CD4-positive, alpha-beta T cell treated with Interleukin-1 beta for 1 hour (primary cell): ENCODE data around the gene SF3B3.
"Not testable (repeated sequence)": the region's sequence is repeated elsewhere in the genome, so short reads cannot be mapped to it uniquely, and the experiment has no call there.

Source experiments
- DNase-seq, 2 donors: peaks; one replicate each; pipeline ENCODE4 v3.0.0-alpha.2; 2020 to 2022

The SF3B3 gene

DNA sequence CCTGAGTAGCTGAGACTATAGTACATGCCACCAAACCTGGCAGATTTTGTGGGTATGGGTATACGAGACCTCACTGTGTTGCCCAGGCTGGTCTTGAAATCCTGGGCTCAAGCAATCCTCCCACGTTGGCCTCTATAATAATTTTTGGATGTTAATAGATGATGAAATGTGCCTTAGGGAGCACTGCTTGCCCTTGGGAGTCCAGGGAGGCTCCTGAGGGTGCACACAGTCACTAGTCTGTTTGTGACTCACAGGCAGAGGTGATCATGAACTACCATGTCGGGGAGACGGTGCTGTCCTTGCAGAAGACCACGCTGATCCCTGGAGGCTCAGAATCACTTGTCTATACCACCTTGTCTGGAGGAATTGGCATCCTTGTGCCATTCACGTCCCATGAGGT is 46.1 kb downstream of the SF3B3 start:
- no peak for DNase-seq

DNA sequence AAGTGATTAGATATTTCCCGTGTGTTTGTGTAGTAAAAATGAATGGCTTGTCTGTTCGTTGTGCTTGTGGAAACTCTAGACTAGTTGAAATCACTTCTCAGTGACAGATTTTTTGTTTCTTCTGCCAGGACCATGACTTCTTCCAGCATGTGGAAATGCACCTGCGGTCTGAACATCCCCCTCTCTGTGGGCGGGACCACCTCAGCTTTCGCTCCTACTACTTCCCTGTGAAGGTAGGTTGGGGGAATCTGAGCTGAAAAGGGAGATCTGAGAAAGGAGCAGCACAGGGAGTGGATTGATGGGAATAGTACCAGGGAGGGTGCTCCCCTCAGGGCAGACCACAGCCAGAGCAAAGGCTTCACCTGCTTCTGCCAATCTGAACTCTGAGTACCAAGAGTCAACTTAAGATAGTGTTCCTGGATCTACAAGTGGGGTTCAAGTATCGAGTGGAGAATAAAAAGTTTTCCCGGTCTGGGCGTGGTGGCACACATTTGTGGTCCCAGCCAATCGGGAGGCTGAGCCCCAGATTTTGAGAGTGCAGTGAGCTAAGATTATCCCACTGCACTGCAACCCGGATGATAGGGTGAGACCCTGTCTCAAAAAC is 47.5 kb downstream of the SF3B3 start:
- no peak for DNase-seq

DNA sequence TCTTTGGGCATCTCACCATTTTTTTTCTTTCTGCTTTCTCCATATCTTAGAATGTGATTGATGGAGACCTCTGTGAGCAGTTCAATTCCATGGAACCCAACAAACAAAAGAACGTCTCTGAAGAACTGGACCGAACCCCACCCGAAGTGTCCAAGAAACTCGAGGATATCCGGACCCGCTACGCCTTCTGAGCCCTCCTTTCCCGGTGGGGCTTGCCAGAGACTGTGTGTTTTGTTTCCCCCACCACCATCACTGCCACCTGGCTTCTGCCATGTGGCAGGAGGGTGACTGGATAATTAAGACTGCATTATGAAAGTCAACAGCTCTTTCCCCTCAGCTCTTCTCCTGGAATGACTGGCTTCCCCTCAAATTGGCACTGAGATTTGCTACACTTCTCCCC is 48.0 kb downstream of the SF3B3 start:
- DNase-seq: no peak

DNA sequence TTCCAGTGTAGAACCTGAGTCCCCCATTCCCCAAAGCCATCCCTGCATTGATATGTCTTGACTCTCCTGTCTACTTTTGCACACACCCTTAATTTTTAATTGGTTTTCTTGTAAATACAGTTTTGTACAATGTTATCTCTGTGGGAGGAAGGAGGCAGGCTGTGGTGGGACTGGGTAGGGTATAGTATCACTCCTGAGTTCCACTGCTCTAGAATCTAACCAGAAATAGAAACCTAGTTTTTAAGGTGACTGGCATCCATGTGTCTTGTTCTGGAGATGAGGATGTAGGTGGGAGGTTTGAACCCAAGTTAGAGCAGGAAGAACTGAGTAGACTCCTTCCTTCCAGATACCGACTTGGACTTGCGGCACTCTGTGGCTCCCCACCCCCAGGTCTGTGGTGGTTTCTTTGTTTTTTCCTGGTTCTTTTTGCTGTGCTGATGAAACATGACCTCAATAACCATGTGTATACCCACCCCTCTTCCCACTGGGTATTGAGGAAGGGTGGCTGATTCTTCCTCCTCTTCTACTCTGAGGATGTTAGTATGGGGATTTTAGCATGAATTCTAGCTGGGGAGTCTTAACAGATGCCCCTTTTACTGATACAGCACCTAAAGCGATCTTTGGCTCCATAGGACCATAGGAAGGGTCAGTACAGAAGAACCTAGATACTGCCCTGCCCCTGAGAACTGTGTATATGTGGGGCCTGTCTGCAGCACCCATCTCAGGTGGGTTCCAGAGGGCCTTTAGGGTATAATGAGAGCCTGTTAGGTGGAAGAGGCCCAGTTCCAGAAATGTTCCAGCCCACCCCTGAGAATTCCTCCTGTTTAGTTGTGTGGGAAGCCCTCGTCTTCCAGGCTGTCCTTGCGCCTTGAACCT is 48.7 kb downstream of the SF3B3 start:
- DNase-seq: no peak

DNA sequence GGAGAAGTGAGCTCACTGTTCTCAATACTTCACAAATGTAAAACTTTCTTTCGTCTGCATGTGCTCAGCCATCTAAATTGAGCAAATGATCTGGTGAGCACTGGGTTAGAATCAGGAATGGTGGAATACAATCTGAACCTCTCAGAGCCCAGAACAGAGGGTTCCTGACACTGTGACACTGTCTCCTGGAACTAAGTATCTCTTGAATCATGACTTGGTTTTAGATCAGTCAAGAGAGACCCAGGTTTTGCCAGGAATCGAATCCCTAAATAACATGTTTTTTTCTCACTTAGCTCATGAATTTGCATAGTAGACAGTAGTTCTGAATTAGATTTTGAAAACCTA is 49.3 kb downstream of the SF3B3 start:
- no peak for DNase-seq

DNA sequence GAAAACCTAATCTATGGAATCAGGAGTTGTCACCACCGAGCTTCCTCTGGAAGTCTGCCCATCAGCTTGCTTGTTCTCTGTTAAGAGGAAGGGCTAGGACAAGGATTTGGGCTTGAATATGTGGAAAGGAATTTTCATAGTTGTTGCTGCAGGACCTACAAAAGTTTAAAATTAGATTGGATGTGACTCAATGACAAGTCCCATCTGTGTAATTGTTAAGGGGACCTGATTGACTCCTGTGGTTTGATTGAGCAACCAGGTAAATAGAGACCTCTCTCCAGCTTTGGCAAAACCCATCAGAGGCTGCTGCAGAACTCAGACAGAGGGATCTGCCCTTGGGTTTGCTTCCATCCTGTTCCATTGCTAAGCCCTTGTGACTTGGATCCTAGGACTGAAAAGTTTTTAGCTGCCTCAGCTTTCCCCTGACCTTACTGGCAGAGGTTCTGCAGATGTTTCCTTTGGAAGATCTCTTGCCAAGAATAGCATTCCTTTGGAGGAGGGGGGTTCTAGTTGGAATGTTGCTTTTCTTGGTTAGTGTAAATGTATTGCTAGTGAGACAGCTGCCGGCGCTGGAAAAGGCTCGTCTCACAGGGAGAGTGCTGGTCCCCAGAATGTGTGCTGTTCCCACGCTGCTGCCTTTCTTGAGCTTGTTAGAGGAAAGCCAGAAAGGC is 50.0 kb downstream of the SF3B3 start:
- DNase-seq: no peak

DNA sequence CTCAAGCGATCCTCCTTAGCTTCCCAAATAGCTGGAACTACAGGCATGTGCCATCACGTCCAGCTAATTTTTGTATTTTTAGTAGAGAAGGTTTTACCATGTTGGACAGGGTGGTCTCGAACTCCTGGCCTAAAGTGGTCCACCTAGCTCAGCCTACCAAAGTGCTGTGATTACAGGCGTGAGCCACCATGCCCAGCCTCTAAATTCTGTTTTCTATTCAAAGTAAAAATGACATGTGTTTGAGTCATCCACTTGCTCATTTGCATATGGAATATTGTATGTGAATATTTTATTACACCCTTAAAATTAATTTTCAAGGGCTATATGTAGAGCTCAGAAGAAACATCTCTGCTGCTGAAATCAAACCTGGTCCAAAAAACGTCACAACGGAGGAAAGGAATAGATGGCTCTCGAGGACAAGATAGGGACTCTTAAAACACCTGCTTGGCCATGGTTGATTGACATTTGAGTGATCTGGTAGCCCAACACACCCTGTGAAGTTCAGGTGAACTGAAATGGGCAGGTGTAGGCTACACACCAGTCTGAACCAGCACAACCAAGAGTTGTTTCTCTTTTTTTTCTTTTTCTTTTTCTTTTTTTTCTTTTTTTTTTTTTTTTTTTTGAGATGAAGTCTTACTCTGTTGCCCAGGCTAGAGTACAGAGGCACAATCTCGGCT is 51.1 kb downstream of the SF3B3 start:
- DNase-seq: no peak

DNA sequence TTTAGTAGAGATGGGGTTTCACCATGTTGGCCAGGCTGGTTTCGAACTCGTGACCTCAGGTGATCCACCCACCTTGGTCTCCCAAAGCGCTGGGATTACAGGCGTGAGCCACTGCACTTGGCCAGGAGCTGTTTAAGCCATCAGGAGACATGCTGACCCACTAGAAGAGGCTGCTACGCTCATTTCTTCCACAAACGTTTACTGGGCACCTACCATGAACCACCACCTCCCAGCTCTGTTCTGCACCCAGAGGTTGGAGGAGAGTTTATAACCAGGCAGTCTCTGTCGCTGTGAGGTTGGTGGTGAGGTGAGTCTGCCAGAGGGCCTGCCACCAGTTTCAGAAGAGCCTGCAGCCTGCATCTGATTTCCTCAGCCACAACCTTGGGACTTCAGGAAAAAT is 51.8 kb downstream of the SF3B3 start:
- no peak for DNase-seq

DNA sequence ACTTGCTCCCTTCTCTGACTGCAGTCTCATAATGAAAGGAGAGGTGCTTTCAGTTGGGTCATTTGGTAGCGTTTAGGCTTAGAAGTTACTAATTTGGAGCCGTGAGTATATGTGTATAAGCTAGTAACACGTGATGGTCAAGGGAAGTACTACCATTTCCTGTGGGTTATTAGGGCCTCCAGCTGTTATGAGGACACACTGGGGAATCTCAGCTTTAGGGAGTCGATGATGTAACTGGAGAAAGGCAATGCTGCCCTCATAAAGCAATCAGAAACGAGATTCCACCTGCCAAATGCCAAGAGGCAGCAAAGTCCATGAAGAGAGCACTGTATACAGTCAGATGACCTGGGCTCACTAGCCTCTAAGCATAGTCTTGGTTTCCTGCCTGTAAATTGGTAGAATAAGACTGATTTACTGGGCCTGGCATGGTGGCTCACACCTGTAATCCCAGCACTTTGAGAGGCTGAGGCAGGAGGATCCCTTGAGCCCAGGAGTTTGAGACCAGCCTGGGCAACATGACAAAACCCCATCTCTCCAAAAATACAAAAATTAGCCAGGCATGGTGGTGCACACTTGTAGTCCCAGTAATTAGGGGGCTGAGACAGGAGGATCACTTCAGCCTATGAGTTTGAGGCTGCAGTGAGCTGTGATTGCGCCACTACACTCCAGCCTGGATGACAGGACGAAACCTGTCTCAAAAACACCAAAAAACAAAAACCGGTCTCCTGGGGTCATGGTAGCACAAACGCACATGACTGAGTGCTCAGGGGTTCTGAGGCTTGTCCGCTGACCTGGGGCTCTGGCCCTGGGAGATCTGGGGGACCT is 53.0 kb downstream of the SF3B3 start:
- no peak for DNase-seq

DNA sequence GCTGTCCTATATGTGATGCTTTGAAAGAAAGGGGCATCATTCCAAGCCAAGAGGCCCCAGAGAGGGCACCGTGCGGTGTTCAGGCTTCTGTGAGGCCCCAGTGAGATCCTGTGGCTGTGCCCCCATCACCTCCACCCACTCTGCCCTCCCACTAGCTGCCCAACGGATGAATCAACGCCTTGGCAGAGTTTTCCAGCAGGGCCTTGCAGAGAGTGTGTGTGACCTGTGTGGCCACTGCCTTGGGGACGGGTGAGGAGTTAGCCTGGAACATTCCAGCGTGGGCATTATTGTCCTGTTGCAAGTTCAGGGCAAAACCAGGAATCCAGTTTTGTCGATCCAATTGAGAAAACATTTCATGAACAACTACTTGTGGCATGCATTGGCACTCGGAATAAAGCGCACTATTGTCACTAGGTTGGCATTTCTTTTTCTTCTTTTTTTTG is 53.7 kb downstream of the SF3B3 start:
- no peak for DNase-seq

DNA sequence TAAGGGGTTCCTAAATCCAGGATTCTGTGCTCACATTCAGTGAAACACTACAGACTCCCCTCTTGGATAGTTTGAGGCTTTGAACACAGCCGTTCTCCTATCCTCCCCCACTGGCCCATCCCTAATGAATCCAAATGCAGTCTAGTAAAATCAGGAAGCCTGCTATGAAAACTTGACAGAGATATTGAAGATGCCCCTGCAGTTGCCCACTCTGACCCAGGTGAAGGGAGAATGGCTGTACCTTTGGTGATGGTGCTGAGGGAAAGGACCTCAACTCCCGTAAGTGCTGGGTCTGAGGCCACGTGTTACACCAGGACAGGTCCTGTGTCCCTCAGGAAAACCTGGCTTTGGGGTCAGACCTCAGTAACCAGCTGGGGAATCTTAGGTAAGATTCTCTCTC is 54.4 kb downstream of the SF3B3 start:
- DNase-seq: no peak

DNA sequence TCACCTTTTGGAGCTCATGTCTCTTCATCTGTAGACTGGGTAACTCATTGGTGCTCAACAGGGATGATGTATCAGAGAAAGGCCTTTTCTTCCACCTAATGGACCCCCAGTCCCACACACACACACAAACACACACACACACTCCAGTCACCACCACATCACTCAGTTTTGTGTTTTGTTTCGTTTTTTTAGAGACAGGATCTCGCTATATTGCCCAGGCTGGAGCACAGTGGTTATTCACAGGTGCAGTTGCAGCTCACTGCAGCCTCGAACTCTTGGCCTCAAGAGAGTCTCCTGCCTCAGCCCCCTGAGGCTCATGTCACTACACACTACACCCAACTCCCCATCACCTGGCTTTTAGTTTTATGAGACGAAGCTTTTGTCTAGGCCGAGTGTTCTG is 55.6 kb downstream of the SF3B3 start:
- DNase-seq: no peak

DNA sequence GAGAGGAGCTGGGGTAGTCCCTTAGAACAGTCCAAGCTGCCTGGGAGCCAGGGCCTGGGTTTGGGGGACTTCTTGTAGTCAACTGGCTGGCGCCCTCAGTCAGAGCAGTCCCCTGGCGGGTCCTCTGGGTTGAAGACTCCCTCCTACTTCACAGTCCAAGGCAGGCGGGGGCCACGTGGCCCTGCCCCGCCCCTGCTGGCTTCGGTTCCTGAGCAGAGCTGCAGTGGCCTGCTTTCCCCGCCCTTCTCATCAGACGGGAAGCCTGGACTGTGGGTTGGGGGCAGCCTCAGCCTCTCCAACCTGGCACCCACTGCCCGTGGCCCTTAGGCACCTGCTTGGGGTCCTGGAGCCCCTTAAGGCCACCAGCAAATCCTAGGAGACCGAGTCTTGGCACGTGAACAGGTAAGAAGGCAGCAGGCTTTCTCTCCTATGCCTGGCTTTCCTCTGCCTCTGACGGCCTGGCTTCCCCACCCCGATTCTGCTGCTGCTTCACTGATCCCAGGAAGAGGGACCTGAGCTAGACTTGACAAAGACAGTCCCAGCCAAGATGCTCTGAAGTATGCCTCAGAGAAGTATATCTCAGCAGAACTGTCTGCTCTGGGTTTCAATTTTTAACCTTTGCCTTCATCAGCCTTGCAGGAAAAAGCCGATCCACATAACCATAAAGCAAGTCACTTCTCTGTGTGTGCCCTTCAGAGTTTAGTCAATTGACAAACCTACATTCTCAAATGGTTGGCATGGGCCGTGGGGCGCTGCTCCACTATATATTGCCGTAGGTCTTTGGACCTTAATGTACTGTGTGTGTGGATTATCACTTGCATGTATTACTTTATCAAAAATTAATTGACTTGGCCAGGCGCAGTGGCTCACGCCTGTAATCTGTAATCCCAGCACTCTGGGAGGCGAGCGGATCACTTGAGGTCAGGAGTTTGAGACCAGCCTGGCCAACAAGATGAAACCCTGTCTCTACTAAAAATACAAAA is 56.3 kb downstream of the SF3B3 start:
- DNase-seq: no peak

DNA sequence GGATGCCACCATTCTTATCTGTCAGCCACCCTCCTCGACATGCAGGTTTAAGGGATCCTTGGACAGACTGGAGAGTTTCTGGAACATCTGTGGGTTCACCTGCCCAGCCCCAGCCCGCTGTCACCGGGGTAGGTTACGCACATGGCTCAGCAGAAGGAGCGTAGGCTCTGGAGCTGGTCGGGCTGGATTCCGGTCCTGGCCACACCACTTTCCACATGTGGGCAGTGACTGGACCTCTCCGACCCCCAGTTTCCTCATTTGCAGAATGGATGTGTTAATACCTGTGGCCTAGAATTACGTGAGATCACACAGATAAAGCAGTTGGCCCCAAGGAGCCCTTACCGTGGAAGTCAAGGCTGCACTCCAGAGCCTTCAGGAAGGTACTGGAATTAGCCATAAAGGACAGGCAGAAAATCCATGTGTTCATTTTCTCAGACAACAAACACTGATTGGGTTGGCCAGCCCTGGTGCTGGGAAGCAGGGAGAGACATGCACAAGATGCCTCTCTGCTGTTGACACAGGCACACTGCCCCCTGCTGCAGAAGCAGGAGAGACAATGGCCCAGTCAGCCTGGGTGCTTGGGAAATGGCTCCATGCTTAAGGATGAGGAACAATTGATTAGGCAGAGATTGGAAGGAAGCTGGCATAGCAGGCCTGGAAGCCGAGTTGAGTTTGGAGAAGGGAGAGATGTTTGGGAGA is 58.8 kb downstream of the SF3B3 start:
- DNase-seq: no peak

DNA sequence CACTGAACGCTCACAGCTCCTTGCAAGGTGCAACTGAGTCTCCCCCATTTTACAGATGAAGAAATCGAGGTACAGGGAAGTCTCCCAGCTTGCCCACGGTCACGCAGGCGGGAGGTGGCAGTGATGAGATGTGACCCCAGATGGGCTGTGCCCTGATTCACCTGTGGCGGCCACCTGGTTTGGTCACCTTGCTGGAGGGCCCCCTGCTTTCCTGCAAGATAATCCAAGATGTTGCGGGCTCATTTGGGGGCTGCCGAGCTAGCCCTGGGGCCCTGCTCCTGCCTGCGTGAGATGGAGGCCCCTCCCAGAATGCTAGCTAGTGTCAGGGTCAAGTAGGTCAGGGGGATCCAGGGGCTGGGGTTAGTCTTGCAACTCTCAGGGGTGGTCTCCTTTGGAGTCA is 63.1 kb downstream of the SF3B3 start:
- no peak for DNase-seq

DNA sequence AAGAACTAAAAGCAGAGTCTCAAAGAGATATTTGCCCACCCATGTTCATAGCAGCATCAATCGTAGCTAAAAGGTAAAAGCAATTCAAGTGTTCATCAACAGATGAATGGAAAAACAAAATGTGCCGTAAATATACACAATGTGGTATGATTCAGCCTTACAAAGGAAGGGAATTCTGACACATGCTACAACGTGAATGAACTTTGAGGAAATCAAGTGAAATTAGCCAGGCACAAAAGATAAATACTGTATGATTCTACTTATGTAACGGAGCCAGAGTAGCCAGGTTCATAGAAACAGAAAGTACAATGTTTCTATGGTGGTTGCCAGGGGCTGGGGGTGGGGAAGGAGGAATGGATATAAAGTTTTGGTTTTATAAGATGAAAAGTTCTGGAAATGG is 64.9 kb downstream of the SF3B3 start:
- DNase-seq: no peak

DNA sequence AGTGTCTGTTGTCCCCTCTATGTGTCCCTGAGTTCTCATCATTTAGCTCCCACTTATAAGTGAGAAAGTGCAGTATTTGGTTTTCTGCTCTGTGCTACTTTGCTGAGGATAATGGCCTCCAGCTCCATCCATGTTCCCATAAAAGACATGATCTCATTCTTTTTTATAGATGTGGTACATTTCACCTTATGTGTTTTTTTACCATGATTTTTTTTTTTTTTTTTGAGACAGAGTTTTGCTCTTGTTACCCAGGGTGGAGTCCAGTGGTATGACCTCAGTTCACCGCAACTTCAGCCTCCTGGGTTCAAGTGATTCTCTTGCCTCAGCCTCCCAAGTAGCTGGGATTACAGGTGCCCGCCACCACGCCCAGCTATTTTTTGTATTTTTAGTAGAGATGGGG is 65.8 kb downstream of the SF3B3 start:
- not testable (repeated sequence) for DNase-seq

DNA sequence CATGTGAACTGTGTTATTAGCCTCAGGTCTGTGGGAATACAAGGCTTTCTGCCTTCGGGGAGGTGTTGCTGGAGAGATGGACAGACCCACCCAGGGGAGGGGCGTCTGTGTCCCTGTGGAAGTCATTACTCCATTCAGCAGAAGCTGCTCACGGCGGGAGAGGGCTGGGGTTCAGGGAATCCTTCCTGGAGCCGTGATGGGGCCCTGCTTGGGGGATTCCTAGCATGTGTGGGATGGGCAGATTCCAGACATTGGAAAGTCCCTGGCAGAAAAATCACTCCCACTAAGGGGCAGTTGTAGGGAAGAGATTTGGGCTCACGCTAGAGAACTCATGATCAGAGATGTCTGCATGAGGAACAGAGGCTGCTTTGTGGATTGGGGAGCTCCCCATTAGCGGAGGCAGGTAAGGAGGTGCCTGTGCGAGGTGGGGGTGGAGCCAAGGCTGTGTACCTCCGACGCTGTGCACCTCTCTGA is 66.4 kb downstream of the SF3B3 start:
- DNase-seq: no peak

DNA sequence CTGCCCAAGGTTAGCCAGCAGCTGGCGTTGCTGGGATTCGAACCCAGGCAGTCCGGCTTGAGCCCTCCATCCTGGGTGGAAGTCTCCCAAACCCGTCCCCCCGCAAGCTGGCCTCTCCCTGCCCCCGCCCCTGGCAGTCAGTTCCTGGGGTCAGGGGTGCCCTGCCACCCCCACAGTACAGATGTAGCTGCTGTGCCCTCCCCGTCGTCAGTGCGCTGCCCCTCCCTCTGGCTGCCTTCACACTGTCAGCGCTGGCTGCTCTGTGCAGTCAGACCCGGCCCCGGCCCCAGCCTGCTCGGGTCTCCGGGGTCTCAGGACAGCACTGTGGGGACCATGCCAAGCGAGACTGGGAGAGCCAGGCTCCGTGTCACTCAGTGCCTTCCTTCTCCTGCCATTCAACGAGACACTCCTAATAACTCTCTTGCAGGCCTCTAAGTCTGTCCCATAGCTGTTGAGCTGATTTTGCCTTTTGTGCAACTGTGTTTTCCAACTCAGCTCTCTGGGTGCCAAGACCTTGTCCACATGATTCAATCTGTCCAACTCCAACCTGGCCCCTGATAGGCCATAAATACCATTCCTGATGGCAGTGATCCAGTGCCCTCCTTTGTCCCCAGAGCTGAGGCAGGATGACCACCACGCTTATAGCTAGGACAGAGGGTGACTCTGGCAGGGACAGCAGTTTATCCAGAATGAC is 67.3 kb downstream of the SF3B3 start:
- no peak for DNase-seq

DNA sequence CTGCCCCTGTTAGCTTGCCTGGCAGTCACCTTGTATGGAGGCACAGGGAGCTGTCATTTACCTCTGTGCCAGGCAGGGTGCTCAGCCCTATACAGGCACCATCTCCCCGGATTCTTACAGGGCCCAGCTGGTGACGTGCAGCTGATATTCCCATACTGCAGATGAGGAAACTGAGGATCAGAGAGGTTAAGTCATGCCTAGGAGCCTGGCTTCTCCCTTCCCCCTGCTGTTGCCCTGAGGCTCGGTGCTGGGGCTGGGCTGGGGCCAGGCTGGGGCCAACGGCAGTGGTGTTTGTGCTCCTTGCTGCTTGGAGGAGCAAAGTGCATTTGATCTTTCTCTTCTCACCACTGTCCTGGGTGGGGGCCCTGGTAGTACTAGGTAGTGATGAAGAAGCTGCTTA is 68.0 kb downstream of the SF3B3 start:
- no peak for DNase-seq
